CD14-positive monocyte (primary cell): ENCODE measurements around the gene PRELID3B. TPM values are rescaled to one million over a fixed set of nuclear protein-coding genes. Genes with fewer than 3 reads are reported as not detected.

Experiments used
- DNase-seq, 3 donors: peaks; one replicate each; pipeline ENCODE4 v3.0.0-alpha.2; 2011 to 2022
- H2AFZ ChIP-seq: 2 replicates; pipeline ENCODE4 v1.6.0; 2012; ENCODE audit warnings: mild to moderate bottlenecking, low read depth, low read length, inconsistent platforms; ENCODE audit not compliant: insufficient read depth, poor library complexity, severe bottlenecking
- H3K27ac ChIP-seq, 2 donors: 1 replicate in 1 of 2; 2 replicates in 1 of 2; pipeline ENCODE4 v1.5.1; 2012 to 2013; ENCODE audit warnings: low read length in 2 of 2, control low read depth in 1 of 2, inconsistent platforms in 1 of 2, low read depth in 1 of 2, mild to moderate bottlenecking in 1 of 2
- H3K27me3 ChIP-seq, 2 donors: one replicate each; pipeline versions ENCODE4 v1.6.0 to v1.6.1; 2011 to 2013; ENCODE audit warnings: low read length in 2 of 2; ENCODE audit not compliant: control insufficient read depth in 2 of 2, insufficient read depth in 2 of 2
- H3K36me3 ChIP-seq, 2 donors: replicated peaks in 1 of 2; 1 replicate in 1 of 2; 2 replicates in 1 of 2; pipeline versions ENCODE4 v1.5.1 to v1.6.1; 2012 to 2013; ENCODE audit warnings: low read length in 2 of 2, control low read depth in 1 of 2, inconsistent platforms in 1 of 2, mild to moderate bottlenecking in 1 of 2; ENCODE audit not compliant: insufficient read depth in 2 of 2, control insufficient read depth in 1 of 2
- H3K4me1 ChIP-seq, 2 donors: 1 replicate in 1 of 2; 2 replicates in 1 of 2; pipeline versions ENCODE4 v1.5.1 to v1.6.1; 2012 to 2013; ENCODE audit warnings: low read length in 2 of 2, control low read depth in 1 of 2, inconsistent platforms in 1 of 2, mild to moderate bottlenecking in 1 of 2, moderate library complexity in 1 of 2; ENCODE audit not compliant: insufficient read depth in 2 of 2, control insufficient read depth in 1 of 2
- H3K4me2 ChIP-seq: replicated peaks from 2 replicates; pipeline ENCODE3; 2012; ENCODE audit warnings: low read length, moderate library complexity, mild to moderate bottlenecking; ENCODE audit not compliant: poor library complexity, severe bottlenecking; ENCODE audit errors: extremely low read depth
- H3K4me3 ChIP-seq, 3 experiments: fragments of 200-600 bp in 1 of 3; sonication (generic) in 1 of 3; replicated peaks in 1 of 3; 1 replicate in 2 of 3; 2 replicates in 1 of 3; pipeline ENCODE4 v1.5.1; 2011 to 2013; ENCODE audit warnings: low read length in 3 of 3, mild to moderate bottlenecking in 3 of 3, control low read depth in 2 of 3, low read depth in 2 of 3, inconsistent platforms in 1 of 3, moderate library complexity in 1 of 3
- H3K79me2 ChIP-seq: 2 replicates; pipeline ENCODE4 v1.6.0; 2012; ENCODE audit warnings: mild to moderate bottlenecking, control low read depth, inconsistent platforms, low read length, moderate library complexity; ENCODE audit not compliant: insufficient read depth
- H3K9ac ChIP-seq: 2 replicates; pipeline ENCODE4 v1.6.0; 2017; ENCODE audit warnings: low read length, mild to moderate bottlenecking; ENCODE audit not compliant: insufficient read depth, poor library complexity, severe bottlenecking
- H3K9me3 ChIP-seq, 2 donors: replicated peaks in 1 of 2; 1 replicate in 1 of 2; 2 replicates in 1 of 2; pipeline versions ENCODE4 v1.5.1 to v1.6.1; 2012 to 2013; ENCODE audit warnings: low read length in 2 of 2, control low read depth in 1 of 2; ENCODE audit not compliant: control insufficient read depth in 1 of 2, insufficient read depth in 1 of 2
- H4K20me1 ChIP-seq: 2 replicates; pipeline ENCODE4 v1.6.0; 2012; ENCODE audit warnings: mild to moderate bottlenecking, low read length, control low read depth, moderate library complexity; ENCODE audit not compliant: insufficient read depth
- H3K27ac Mint-ChIP-seq, 7 donors: one replicate each; pipeline ENCODE4 v1.8.0; 2020; ENCODE audit warnings: mild to moderate bottlenecking in 7 of 7, mixed read lengths in 7 of 7, moderate library complexity in 6 of 7, inconsistent platforms in 2 of 7
- H3K27me3 Mint-ChIP-seq, 3 donors: one replicate each; pipeline ENCODE4 v1.8.0; 2021 to 2022; ENCODE audit warnings: low read depth in 3 of 3, mild to moderate bottlenecking in 3 of 3, mixed read lengths in 3 of 3, moderate library complexity in 3 of 3, inconsistent platforms in 1 of 3
- H3K36me3 Mint-ChIP-seq, 2 donors: one replicate each; pipeline ENCODE4 v1.8.0; 2020; ENCODE audit warnings: mixed read lengths in 2 of 2, inconsistent platforms in 1 of 2, mild to moderate bottlenecking in 1 of 2
- H3K4me1 Mint-ChIP-seq: one replicate; pipeline ENCODE4 v1.8.0; 2020; ENCODE audit warnings: mild to moderate bottlenecking, mixed read lengths
- H3K4me3 Mint-ChIP-seq, 2 donors: one replicate each; pipeline ENCODE4 v1.8.0; 2020; ENCODE audit warnings: mild to moderate bottlenecking in 2 of 2, mixed read lengths in 2 of 2, moderate library complexity in 1 of 2
- H3K9me3 Mint-ChIP-seq, 7 donors: one replicate each; pipeline ENCODE4 v1.8.0; 2020 to 2022; ENCODE audit warnings: mixed read lengths in 7 of 7, mild to moderate bottlenecking in 6 of 7, moderate library complexity in 6 of 7, inconsistent platforms in 2 of 7
- WGBS: methylation state at CpG from one replicate; pipeline ENCODE4 v1.1.5; 2013; ENCODE audit warnings: missing lambda C conversion rate; ENCODE audit not compliant: insufficient coverage; 5-methylcytosine and 5-hydroxymethylcytosine counted together
- intact Hi-C, 2 donors: fragments of 100-400 bp; cut with micrococcal nuclease; formaldehyde crosslinking; loops; one replicate each; pipeline versions ENCODE4 v1.15.0 to v1.15.1; 2023
- polyA plus RNA-seq, 3 donors: library from polyadenylated mRNA; depleted of rRNA in 1 of 3; unstranded in 2 of 3; stranded (reverse) in 1 of 3; fragments of 300-500 nt in 2 of 3; fragments of >200 nt in 1 of 3; fragmentation: Illumina TruSeq in 2 of 3; gene quantifications; 1 replicate in 2 of 3; 2 replicates in 1 of 3; pipeline ENCODE4 v1.2.3, GENCODE V29; 2012 to 2021
- TF ChIP-seq, protein P1 (sequence below): fragments of 200-600 bp; IDR thresholded peaks from one replicate; pipeline ENCODE4 v1.8.0; 2022; ENCODE audit warnings: antibody characterized with exemption, mild to moderate bottlenecking

The PRELID3B gene
- polyA plus RNA-seq, 3 donors = 16.9 to 21.0 (median 20.1) TPM

DNA sequence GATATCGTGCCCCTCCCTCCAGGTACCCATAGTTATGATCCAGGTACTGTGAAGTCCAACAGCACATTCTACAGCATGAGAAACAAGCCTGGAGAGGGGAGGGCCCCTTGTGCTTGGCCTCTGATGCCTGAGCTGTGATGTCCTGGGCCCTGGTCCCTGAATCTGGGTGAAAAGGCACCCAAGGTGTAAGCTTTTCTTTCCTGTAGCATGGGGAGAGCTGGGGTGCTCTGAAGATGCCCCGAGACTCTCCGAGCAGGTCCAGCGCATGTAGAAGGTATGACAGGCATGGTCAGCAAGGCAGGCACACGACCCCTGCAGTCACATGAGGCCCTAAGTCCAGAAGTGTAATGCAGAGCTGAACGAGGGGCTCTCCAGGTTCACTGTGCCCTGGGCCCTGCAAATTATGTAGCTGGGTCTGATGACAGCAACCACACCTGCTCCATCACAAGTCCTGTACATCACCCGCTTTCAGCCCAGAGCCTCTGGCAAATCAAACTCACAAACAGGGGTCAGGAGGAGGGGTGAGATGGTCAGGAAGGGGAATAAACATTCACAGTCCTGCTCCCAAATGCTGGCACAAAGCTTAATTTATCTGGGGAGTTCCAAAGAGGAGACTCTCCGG is 33.8 kb downstream of the PRELID3B start:
- peaks cover 34% of the 10 kb centered on the region for H3K79me2 ChIP-seq
- Mint-ChIP-seq H3K4me3 (no peak overlapping the region), H3K4me1 (peaks cover 43% of the 10 kb centered on the region), H3K36me3 (peaks cover 12 to 16% of the 10 kb centered on the region in 2 donors), H3K27ac (peak overlapping the region; percentile 96 to 99 (median 98)), H3K27me3 (peaks cover 2 to 12% (median 8%) of the 10 kb centered on the region in 3 donors), H3K9me3 (no peaks in the 10 kb centered on the region)
- peak overlapping the region; percentile 98 for H3K27ac ChIP-seq
- peak overlapping the region; percentile 98 for H3K9ac ChIP-seq
- peaks cover 46 to 55% of the 10 kb centered on the region in 2 donors for H3K4me1 ChIP-seq
- H3K4me2 ChIP-seq = no peak overlapping the region
- intact Hi-C loops = loop anchor here (2.0 to 10.0 kb wide), 4 partner anchors 24 to 124 kb away; partner anchors contain the start of gene ATP5F1E (in 1 of the 2)
- peaks cover 3 to 4% of the 10 kb centered on the region in 2 donors for H3K36me3 ChIP-seq
- H3K9me3 ChIP-seq = no peaks in the 10 kb centered on the region
- H3K27me3 ChIP-seq = no peaks in the 10 kb centered on the region
- TF ChIP-seq, protein P1, sequence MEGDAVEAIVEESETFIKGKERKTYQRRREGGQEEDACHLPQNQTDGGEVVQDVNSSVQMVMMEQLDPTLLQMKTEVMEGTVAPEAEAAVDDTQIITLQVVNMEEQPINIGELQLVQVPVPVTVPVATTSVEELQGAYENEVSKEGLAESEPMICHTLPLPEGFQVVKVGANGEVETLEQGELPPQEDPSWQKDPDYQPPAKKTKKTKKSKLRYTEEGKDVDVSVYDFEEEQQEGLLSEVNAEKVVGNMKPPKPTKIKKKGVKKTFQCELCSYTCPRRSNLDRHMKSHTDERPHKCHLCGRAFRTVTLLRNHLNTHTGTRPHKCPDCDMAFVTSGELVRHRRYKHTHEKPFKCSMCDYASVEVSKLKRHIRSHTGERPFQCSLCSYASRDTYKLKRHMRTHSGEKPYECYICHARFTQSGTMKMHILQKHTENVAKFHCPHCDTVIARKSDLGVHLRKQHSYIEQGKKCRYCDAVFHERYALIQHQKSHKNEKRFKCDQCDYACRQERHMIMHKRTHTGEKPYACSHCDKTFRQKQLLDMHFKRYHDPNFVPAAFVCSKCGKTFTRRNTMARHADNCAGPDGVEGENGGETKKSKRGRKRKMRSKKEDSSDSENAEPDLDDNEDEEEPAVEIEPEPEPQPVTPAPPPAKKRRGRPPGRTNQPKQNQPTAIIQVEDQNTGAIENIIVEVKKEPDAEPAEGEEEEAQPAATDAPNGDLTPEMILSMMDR = no peak
- no peak for DNase-seq
- H4K20me1 ChIP-seq = peaks cover 25% of the 10 kb centered on the region
- H2AFZ ChIP-seq = no peak overlapping the region
- 92% methylated on average over 6 of the region's 8 CpGs for WGBS
- peak overlapping the region in 1 of 3 experiments; percentile 86 for H3K4me3 ChIP-seq

DNA sequence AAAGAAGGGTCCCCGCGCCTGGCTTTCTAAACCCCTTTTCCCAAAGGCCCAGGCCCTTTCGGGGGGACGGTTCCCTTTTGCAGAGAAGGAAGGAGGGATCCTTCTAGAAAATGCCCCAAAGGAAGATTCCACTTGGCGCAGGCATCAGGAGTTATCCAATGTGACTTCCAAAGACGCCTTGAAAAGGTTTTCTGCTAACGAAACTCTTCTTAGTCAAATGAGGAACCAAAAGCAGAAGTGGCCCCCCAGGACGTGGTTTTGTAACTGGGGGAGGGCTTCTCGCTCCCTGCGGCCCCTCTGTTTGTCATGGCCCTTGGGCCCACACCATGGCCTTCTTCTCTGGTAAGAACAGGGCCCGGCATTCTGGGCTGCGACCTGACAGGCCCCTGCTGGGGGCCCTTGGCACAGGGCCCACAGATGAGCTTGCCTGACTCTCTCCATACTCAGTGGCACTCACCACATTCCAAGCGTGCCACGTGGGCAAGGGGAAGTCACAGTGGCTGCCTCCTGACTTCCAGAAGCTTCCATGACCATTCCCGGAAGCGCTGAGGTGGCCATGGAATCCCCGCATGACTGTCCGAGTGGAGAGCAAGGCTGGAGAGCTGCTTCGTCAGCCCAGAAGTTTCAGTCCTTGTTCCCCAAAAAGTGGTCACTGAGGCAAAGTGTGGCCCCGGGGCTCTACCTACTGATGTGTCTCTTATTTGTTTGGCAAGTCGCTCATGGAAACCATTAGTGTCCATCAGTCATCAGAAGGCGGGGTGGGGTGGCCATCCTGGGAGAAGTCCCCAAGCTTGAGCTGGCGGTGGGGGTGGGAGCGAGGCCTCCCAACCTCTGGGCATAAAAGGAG is 34.7 kb downstream of the PRELID3B start:
- peaks cover 43% of the 10 kb centered on the region for H3K79me2 ChIP-seq
- H3K9me3 ChIP-seq = no peaks in the 10 kb centered on the region

More for the DNA sequence above, 34.7 kb downstream of the PRELID3B start:
- peaks cover 34% of the 10 kb centered on the region for H4K20me1 ChIP-seq
- H3K36me3 Mint-ChIP-seq = peaks cover 14 to 19% of the 10 kb centered on the region in 2 donors
- peaks cover 53% of the 10 kb centered on the region for H3K4me1 Mint-ChIP-seq
- H3K27me3 Mint-ChIP-seq = peaks cover 1 to 6% (median 4%) of the 10 kb centered on the region in 3 donors
- peak overlapping the region; percentile 98 for H3K9ac ChIP-seq
- peak overlapping the region; percentile 89 to 95 for H3K4me3 Mint-ChIP-seq
- intact Hi-C loops = loop anchor here (2.0 to 10.0 kb wide), 4 partner anchors 25 to 123 kb away; partner anchors contain the start of gene ATP5F1E (in 1 of the 2)
- peaks cover 12 to 14% of the 10 kb centered on the region in 2 donors for H3K36me3 ChIP-seq
- TF ChIP-seq, protein P1 = no peak
- H3K27ac Mint-ChIP-seq = peak overlapping the region; percentile 96 to 99 (median 98)
- peak overlapping the region; percentile 98 for H3K27ac ChIP-seq
- H3K4me2 ChIP-seq = peak overlapping the region; percentile 88
- 12% methylated on average over 18 of the region's 24 CpGs for WGBS
- no peaks in the 10 kb centered on the region for H3K27me3 ChIP-seq
- peak overlapping the region; percentile 71 to 90 (median 86) for H3K4me3 ChIP-seq
- peaks cover 55 to 64% of the 10 kb centered on the region in 2 donors for H3K4me1 ChIP-seq
- DNase-seq = peak; percentile 93 to 100 (median 94)
- no peaks in the 10 kb centered on the region for H3K9me3 Mint-ChIP-seq
- peak overlapping the region; percentile 55 for H2AFZ ChIP-seq
